ENCODE measurements around the gene PLEKHM2. TPM values are rescaled to one million over a fixed set of nuclear protein-coding genes. Genes with fewer than 3 reads are reported as not detected.

The PLEKHM2 gene
- 52.1 and 73.3 TPM in 2 replicates for total RNA-seq

- DNase-seq (ENCODE audit: low read depth), result no peak
- H3K36me3 ChIP-seq (ENCODE audit: control insufficient read depth, insufficient read depth, low read length), result no peaks in the 10 kb centered on the region
- H3K27me3 ChIP-seq (ENCODE audit: control insufficient read depth, insufficient read depth, low read length), result no peaks in the 10 kb centered on the region
- peak within 1 kb of the TSS; percentile 78 for H3K4me3 ChIP-seq (ENCODE audit: low read depth, low read length)
- TF ChIP-seq CTCF (IDR thresholded peaks at IDR 0.05; ENCODE audit: insufficient read depth, low read length, poor library complexity, severe bottlenecking), result no peak
These were observed at the start of gene PLEKHM2 for GRCh38 chr1:15684042-15684461. Gene PLEKHM2 (plus strand): TSS chr1:15684320. CDS start chr1:15684559, 239 bp downstream.

GRCh38 chr1:15636436-15636835 is 47.7 kb upstream of the PLEKHM2 start:
- no peak for DNase-seq (ENCODE audit: low read depth)
- Histone ChIP-seq H3K36me3 (ENCODE audit: control insufficient read depth, insufficient read depth, low read length) (peaks cover 1% of the 10 kb centered on the region), H3K4me3 (ENCODE audit: low read depth, low read length) (no peak overlapping the region), H3K27me3 (ENCODE audit: control insufficient read depth, insufficient read depth, low read length) (no peaks in the 10 kb centered on the region)
- TF ChIP-seq CTCF (IDR thresholded peaks at IDR 0.05; ENCODE audit: insufficient read depth, low read length, poor library complexity, severe bottlenecking), result no peak

GRCh38 chr1:15637826-15638225 is 46.3 kb upstream of the PLEKHM2 start:
- Histone ChIP-seq H3K36me3 (ENCODE audit: control insufficient read depth, insufficient read depth, low read length) (peaks cover 1% of the 10 kb centered on the region), H3K4me3 (ENCODE audit: low read depth, low read length) (no peak overlapping the region), H3K27me3 (ENCODE audit: control insufficient read depth, insufficient read depth, low read length) (no peaks in the 10 kb centered on the region)
- no peak for TF ChIP-seq CTCF (IDR thresholded peaks at IDR 0.05; ENCODE audit: insufficient read depth, low read length, poor library complexity, severe bottlenecking)
- DNase-seq (ENCODE audit: low read depth), result no peak

- Histone ChIP-seq H3K4me3 (ENCODE audit: low read depth, low read length) (no peak overlapping the region), H3K36me3 (ENCODE audit: control insufficient read depth, insufficient read depth, low read length) (peaks cover 1% of the 10 kb centered on the region), H3K27me3 (ENCODE audit: control insufficient read depth, insufficient read depth, low read length) (no peaks in the 10 kb centered on the region)
- no peak for DNase-seq (ENCODE audit: low read depth)
- TF ChIP-seq CTCF (IDR thresholded peaks at IDR 0.05; ENCODE audit: insufficient read depth, low read length, poor library complexity, severe bottlenecking), result no peak
These were observed 44.9 kb upstream of the PLEKHM2 start for GRCh38 chr1:15639262-15639661.

- no peak for TF ChIP-seq CTCF (IDR thresholded peaks at IDR 0.05; ENCODE audit: insufficient read depth, low read length, poor library complexity, severe bottlenecking)
- no peak for DNase-seq (ENCODE audit: low read depth)
- Histone ChIP-seq H3K36me3 (ENCODE audit: control insufficient read depth, insufficient read depth, low read length) (peaks cover 1% of the 10 kb centered on the region), H3K27me3 (ENCODE audit: control insufficient read depth, insufficient read depth, low read length) (no peaks in the 10 kb centered on the region), H3K4me3 (ENCODE audit: low read depth, low read length) (no peak overlapping the region)
These were observed 44.2 kb upstream of the PLEKHM2 start for GRCh38 chr1:15639931-15640330.

- no peak for TF ChIP-seq CTCF (IDR thresholded peaks at IDR 0.05; ENCODE audit: insufficient read depth, low read length, poor library complexity, severe bottlenecking)
- no peaks in the 10 kb centered on the region for H3K27me3 ChIP-seq (ENCODE audit: control insufficient read depth, insufficient read depth, low read length)
- no peaks in the 10 kb centered on the region for H3K36me3 ChIP-seq (ENCODE audit: control insufficient read depth, insufficient read depth, low read length)
- H3K4me3 ChIP-seq (ENCODE audit: low read depth, low read length), result no peak overlapping the region
- no peak for DNase-seq (ENCODE audit: low read depth)
These were observed 43.5 kb upstream of the PLEKHM2 start for GRCh38 chr1:15640667-15641066.
